ENCODE measurements around the gene OTOP1.
"Not testable (repeated sequence)": the region's sequence is repeated elsewhere in the genome, so short reads cannot be mapped to it uniquely, and the experiment has no call there.

OTOP1 gene

GRCh38 chr4:4254666-4255065 is 27.9 kb upstream of the OTOP1 start:
- no peak for DNase-seq
- Mint-ChIP-seq H3K4me3 (no peak overlapping the region), H3K36me3 (ENCODE audit: low read depth) (no peaks in the 10 kb centered on the region), H3K4me1 (peaks cover 25% of the 10 kb centered on the region), H3K27ac (no peak overlapping the region), H3K27me3 (ENCODE audit: low read depth, poor library complexity) (peaks cover 42% of the 10 kb centered on the region), H3K9me3 (no peaks in the 10 kb centered on the region)
- no peak for TF ChIP-seq CTCF (IDR thresholded peaks at IDR 0.05)

DNA sequence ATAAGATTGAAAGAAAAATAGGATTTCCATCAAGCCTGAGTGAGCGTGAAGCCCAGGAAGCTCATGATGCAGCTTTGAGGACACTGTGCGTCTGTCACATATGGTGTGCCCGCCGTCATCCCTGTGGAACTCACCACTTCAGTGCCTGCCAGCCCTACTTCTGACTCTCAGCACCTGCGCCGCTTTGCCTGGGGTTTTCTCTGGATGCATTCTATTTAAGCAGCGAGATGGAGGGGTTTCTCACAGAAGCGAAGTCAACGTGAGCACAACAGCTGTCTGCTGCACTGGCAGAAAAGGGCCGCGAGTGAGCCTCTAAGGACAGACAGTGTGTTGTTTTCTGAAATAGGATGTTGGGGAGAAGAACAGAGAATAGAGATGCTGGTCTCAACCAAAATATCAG is 27.5 kb upstream of the OTOP1 start:
- no peak overlapping the region for H3K27ac Mint-ChIP-seq
- H3K27me3 Mint-ChIP-seq (ENCODE audit: low read depth, poor library complexity): peaks cover 42% of the 10 kb centered on the region
- DNase-seq: no peak
- no peak for TF ChIP-seq CTCF (IDR thresholded peaks at IDR 0.05)
- H3K4me1 Mint-ChIP-seq: peaks cover 25% of the 10 kb centered on the region
- no peak overlapping the region for H3K4me3 Mint-ChIP-seq
- H3K36me3 Mint-ChIP-seq (ENCODE audit: low read depth): no peaks in the 10 kb centered on the region
- no peaks in the 10 kb centered on the region for H3K9me3 Mint-ChIP-seq

- Mint-ChIP-seq H3K4me3 (peak overlapping the region; percentile 76), H3K27me3 (ENCODE audit: low read depth, poor library complexity) (peaks cover 32% of the 10 kb centered on the region), H3K9me3 (no peaks in the 10 kb centered on the region), H3K4me1 (peaks cover 42% of the 10 kb centered on the region), H3K36me3 (ENCODE audit: low read depth) (peaks cover 12% of the 10 kb centered on the region), H3K27ac (peak overlapping the region; percentile 91)
- TF ChIP-seq CTCF (IDR thresholded peaks at IDR 0.05): no peak
- no peak for DNase-seq
Observed at GRCh38 chr4:4249866-4250265, 23.1 kb upstream of the OTOP1 start.

GRCh38 chr4:4249342-4249741 is 22.6 kb upstream of the OTOP1 start:
- peak overlapping the region; percentile 99 for H3K27ac Mint-ChIP-seq
- not testable (repeated sequence) for H3K9me3 Mint-ChIP-seq, DNase-seq
- peaks cover 27% of the 10 kb centered on the region for H3K27me3 Mint-ChIP-seq (ENCODE audit: low read depth, poor library complexity)
- peak overlapping the region; percentile 95 for H3K4me3 Mint-ChIP-seq
- peaks cover 42% of the 10 kb centered on the region for H3K4me1 Mint-ChIP-seq
- H3K36me3 Mint-ChIP-seq (ENCODE audit: low read depth): peaks cover 14% of the 10 kb centered on the region

DNA sequence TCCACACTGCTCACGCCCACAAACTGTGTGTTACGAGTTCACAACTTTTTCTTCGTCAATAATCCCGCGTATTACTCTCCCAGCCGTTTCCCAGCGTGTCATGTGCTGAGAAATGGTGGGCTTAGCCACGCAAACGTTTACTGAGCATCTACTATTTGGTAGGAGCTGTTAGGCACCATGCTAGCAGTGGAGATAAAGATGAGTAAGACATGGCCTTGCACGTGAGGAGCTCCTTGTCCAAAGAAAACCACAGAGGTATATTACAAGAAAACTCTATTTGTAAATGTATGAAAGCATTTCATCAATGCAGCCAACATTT is 22.1 kb upstream of the OTOP1 start:
- Mint-ChIP-seq H3K27ac (peak overlapping the region; percentile 99), H3K4me1 (peaks cover 42% of the 10 kb centered on the region), H3K4me3 (peak overlapping the region; percentile 95), H3K36me3 (ENCODE audit: low read depth) (peaks cover 16% of the 10 kb centered on the region), H3K9me3 (no peaks in the 10 kb centered on the region), H3K27me3 (ENCODE audit: low read depth, poor library complexity) (peaks cover 24% of the 10 kb centered on the region)
- TF ChIP-seq CTCF (IDR thresholded peaks at IDR 0.05): no peak
- DNase-seq: no peak

GRCh38 chr4:4248029-4248884 is 21.5 kb upstream of the OTOP1 start, which contains the start of gene TMEM128:
TSS of gene TMEM128 (minus strand) at chr4:4248223. CDS start at chr4:4248202, 21 bp downstream.
- H3K4me3 Mint-ChIP-seq: peak within 1 kb of the TSS; percentile 95
- peaks cover 21% of the 10 kb centered on the region for H3K36me3 Mint-ChIP-seq (ENCODE audit: low read depth)
- no peak for TF ChIP-seq CTCF (IDR thresholded peaks at IDR 0.05)
- peak within 1 kb of the TSS; percentile 99 for H3K27ac Mint-ChIP-seq
- peaks cover 42% of the 10 kb centered on the region for H3K4me1 Mint-ChIP-seq
- peak; percentile 93 for DNase-seq
- H3K9me3 Mint-ChIP-seq: no peaks in the 10 kb centered on the region
- H3K27me3 Mint-ChIP-seq (ENCODE audit: low read depth, poor library complexity): peaks cover 21% of the 10 kb centered on the region
